ENCODE results near the gene SMYD2. TPM values are rescaled to one million over a fixed set of nuclear protein-coding genes. Genes with fewer than 3 reads are reported as not detected.

Gene SMYD2
- total and polyA plus RNA-seq, 11 donors = 157 to 406 (median 324) TPM

- Histone ChIP-seq H3K27me3 (no peaks in the 10 kb centered on the region), H3K4me3 (no peak overlapping the region), H3K4me1 (peaks cover 0 to 24% (median 7%) of the 10 kb centered on the region in 12 donors), H3K27ac (peak overlapping the region in 1 of 12 donors; percentile 9), H3K36me3 (peaks cover 0 to 86% (median 48%) of the 10 kb centered on the region in 9 donors), H3K9me3 (no peaks in the 10 kb centered on the region)
- TF ChIP-seq CTCF (IDR thresholded peaks at IDR 0.05) (no peak), POLR2A (IDR thresholded peaks at IDR 0.05) (no peak)
- ATAC-seq = no peak
- intact Hi-C loops (cut with DNase I) = loop anchor here in 7 of 10 donors (5.0 kb wide), 5 partner anchors 43 to 1203 kb away; partner anchors contain the start of gene SMYD2 (in 1 of the 7)
- DNase-seq = no peak
- 87 to 97% (median 95%) methylated on average over 8 of the region's 8 CpGs for WGBS, 4 donors
Observed at GRCh38 chr1:214324896-214325800, 44.2 kb downstream of the SMYD2 start.

DNA sequence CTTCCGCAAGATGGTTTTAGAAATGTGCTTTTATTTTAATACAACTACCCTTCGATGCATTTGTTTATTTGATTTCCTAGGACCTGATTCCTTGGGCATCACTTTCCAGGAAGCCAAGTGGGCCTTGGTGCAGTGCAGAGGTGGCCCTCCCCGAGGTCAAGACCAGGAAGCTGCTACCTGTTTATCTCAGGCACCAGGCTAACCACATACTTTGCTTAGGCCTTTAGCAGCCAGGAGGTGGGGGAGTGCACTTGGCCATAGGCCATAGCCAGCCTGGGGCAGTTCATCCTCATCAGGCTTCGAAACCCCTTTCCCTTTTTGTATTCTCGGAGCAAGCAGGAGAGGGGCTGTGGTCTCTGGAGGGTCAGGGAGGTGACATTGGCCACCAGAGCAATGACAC, 45.4 kb downstream of the SMYD2 start:
- TF ChIP-seq POLR2A (IDR thresholded peaks at IDR 0.05) (no peak), CTCF (IDR thresholded peaks at IDR 0.05) (no peak)
- H3K36me3 ChIP-seq = peaks cover 0 to 84% (median 44%) of the 10 kb centered on the region in 9 donors
- 55 to 73% (median 70%) methylated on average over 5 of the region's 5 CpGs for WGBS, 4 donors

DNA sequence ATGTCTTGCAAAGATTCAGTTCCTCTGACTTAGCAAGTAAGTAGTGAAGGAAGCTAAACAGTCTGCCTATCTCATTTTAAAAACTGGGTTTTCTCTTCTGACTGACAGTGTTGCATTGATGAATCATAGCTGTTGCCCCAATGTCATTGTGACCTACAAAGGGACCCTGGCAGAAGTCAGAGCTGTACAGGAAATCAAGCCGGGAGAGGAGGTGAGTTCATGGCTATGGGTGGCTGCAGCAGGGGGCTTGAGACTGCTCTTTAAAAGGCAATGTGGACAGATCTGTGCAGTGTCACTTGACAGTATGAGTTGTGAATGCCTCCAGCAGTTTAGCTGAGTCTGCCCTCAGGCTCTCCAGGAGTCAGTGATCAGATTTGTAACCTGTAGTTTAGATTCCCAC, 46.6 kb downstream of the SMYD2 start:
- Histone ChIP-seq H3K27me3 (no peaks in the 10 kb centered on the region), H3K9me3 (no peaks in the 10 kb centered on the region), H3K4me1 (peaks cover 0 to 41% (median 12%) of the 10 kb centered on the region in 12 donors), H3K36me3 (peaks cover 0 to 84% (median 44%) of the 10 kb centered on the region in 9 donors), H3K4me3 (no peak overlapping the region), H3K27ac (peak overlapping the region in 11 of 12 donors; percentile 34 to 78 (median 61))
- 8 to 19% (median 11%) methylated on average over 1 of the region's 1 CpG for WGBS, 4 donors
- peak in 1 of 5 donors; percentile 41 for DNase-seq
- ATAC-seq = peak; percentile 47 to 73 (median 54)
- intact Hi-C loops (cut with DNase I) = loop anchor here in 7 of 10 donors (5.0 kb wide), 5 partner anchors 45 to 1205 kb away; partner anchors contain the start of gene SMYD2 (in 1 of the 7)
- no peak for TF ChIP-seq CTCF (IDR thresholded peaks at IDR 0.05)
- TF ChIP-seq POLR2A (IDR thresholded peaks at IDR 0.05) = no peak

More for the DNA sequence above, 45.4 kb downstream of the SMYD2 start:
- Histone ChIP-seq H3K27ac (peak overlapping the region in 9 of 12 donors; percentile 36 to 78 (median 66)), H3K9me3 (no peaks in the 10 kb centered on the region), H3K4me3 (no peak overlapping the region), H3K4me1 (peaks cover 0 to 33% (median 10%) of the 10 kb centered on the region in 12 donors), H3K27me3 (no peaks in the 10 kb centered on the region)
- intact Hi-C loops (cut with DNase I) = loop anchor here in 7 of 10 donors (5.0 kb wide), 5 partner anchors 44 to 1204 kb away; partner anchors contain the start of gene SMYD2 (in 1 of the 7)
- DNase-seq = no peak
- ATAC-seq = no peak
